ENCODE data around the gene PSMC6.

Gene PSMC6

GRCh38 chr14:52706724-52707706 lies at the start of gene PSMC6:
PSMC6 (plus strand) TSS chr14:52707200; CDS start chr14:52707220, 20 bp downstream.
- DNase-seq: peak; percentile 91

DNA sequence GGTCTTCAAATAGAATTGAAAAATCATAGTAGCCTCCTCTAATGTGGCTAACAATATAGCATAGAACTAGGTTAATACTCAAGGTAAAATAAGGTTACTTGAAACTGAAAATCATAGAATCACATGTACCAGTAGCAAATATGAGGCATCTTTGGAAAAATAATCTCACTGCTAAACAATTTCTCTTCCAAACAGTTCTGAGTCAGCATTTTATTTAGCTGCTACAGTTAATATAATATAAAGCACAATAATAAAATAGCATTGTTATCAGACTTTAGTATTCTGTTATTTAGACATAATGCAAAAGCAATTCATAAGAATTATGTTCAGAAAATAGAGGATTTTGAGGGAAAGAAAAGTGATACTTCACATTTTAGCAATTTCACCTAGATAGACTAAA lies 46.7 kb upstream of the PSMC6 start:
- DNase-seq: no peak

- no peak for DNase-seq
These were observed 46.2 kb upstream of the PSMC6 start for GRCh38 chr14:52660832-52661231.

GRCh38 chr14:52661314-52661713 lies 45.7 kb upstream of the PSMC6 start:
- DNase-seq: no peak

GRCh38 chr14:52663850-52664249 lies 43.1 kb upstream of the PSMC6 start:
- DNase-seq: no peak

DNA sequence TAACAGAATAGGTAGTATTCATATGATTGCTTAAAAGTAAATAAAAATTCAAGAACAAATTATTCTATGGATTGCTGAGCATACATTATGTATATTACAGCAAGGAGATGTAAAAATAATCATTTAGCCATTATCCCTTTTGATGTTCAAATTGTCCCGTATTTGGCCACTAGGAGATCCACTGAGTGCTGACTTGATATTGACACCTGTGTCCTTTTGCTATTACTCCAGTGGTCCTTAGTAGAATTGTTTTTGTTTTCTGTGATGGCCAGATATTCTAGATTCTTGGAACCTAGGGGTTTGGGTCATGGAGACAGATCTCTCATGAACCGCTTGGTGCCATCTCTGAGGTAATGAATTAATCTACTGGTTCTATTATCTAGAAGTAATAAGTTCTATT lies 28.4 kb upstream of the PSMC6 start:
- DNase-seq: no peak

DNA sequence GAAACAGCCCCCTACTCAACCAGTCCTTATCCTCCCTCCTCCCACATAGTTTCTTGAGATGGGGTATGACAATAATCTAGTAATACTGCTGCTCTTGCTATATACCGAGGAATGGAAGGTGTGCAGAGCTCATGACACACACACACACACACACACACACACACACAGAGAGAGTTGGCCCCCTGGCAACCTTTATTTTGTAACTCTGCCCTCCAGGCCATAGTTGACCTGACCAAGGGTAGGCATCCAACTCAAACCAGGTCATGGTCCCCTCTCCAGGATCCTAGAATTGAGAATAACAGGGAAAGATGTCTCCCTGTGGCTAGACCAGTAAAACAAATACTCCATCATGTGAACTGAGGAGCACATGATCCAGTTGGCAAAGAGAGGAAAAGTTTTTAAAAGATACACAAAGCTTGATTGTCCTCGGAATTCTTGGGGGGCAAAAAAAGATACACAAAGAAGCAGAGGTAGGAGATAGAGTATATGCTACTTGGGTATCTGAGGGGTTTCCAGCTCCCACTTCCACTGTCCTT lies 22.9 kb upstream of the PSMC6 start:
- no peak for DNase-seq

- DNase-seq: no peak
These were observed 20.8 kb upstream of the PSMC6 start for GRCh38 chr14:52686176-52686575.

DNA sequence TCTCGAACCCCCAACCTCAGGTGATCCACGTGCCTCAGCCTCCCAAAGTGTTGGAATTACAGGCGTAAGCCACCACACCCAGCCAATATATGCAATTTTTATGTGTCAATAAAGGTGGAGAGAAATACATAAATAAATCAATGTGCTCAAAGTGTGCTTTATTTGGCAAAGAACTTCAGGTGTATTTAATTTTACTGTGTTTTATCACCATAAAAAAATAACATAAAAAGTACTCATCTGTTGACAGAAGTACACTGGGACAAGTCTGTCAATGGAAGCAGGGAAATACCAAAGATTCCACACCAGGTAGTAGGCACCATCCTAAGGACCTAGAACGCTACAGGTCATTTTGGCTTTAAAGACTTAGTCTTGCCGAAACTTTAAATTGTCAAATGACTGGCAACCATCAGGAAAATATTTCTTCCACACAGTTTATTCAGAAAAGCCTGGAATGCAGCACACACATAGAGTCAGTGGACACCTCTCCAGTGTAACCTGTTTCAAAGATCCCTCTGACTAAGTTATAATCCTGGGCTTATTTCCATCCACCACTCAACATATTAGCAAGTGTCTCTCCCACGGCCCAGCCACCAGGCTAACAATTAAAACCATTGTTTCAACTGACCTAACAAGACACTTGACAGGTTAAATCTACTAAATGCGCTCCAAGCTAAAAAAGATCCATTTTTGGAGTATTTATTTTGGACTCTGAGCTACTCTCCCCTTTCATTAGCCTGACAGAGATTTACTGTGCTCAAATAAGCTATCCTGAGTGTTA lies 15.8 kb upstream of the PSMC6 start:
- no peak for DNase-seq

DNA sequence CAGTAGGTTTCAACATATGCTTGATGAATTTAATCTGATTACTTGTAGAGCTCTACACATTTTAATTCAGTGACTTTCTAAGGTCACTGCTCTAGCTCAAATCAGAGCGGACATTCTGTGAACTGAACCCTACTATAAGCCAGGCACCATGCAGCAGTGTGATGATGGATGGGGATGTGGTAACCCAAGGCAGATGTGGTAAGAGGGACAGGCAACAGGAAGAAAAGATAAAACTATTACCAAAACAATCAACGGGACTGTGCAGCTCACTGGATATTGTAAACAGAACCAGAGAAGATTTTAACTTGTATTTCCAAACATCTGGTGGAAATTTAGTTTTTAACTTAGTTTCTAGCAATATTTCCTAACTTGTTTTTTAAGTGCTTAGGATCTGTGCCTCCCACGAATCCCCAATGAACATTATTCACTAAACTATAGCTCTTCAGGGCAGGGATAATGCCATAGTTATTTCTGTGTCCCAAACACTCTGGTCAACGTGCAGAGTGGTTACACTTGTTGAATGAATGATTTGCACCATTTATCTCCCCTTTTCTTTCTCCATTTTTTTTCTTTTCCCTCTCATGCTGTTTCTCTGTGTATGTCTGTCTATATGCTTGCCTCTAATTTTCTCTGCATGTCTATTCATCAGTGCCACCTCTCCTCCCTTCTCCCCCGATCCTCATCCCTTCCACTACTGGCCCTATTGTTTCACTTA lies 14.6 kb upstream of the PSMC6 start:
- no peak for DNase-seq

- DNase-seq: no peak
These were observed 14.0 kb upstream of the PSMC6 start for GRCh38 chr14:52693036-52693435.

- no peak for DNase-seq
These were observed 13.5 kb upstream of the PSMC6 start for GRCh38 chr14:52693532-52693931.

DNA sequence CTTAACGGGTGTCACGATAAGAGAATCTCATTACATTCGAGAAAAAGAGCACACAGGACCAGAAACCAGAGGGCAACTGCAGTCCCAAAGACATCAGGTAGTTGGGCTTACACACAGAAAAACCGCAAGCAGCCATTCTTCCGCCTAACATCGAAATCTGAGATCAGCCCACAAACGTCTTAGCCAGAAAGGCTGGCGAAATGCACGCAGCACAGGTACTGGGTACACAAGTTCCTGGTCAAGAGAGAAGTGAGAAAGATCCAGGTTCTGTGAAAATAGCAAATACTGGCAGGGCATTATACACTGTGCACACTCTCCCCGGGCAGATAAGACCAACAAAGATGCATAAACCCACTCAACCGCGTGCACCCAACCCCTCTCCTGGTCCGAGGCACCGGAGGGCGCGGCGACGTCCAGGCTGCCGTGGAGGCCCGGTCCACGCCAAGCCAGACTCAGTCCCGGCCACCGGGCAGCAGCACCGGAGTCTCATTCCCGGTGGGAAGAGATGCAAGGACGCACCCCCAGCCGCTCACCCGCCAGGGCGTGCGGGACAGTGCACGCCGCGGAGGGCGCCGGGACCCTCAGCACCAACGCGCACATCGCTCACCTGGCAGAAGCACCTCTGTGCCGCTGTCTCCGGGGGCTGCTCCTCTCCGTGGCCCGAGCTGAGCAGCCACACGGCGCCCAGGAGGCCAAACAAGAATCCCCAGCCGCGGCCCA lies 12.1 kb upstream of the PSMC6 start:
- peak; percentile 9 for DNase-seq

DNA sequence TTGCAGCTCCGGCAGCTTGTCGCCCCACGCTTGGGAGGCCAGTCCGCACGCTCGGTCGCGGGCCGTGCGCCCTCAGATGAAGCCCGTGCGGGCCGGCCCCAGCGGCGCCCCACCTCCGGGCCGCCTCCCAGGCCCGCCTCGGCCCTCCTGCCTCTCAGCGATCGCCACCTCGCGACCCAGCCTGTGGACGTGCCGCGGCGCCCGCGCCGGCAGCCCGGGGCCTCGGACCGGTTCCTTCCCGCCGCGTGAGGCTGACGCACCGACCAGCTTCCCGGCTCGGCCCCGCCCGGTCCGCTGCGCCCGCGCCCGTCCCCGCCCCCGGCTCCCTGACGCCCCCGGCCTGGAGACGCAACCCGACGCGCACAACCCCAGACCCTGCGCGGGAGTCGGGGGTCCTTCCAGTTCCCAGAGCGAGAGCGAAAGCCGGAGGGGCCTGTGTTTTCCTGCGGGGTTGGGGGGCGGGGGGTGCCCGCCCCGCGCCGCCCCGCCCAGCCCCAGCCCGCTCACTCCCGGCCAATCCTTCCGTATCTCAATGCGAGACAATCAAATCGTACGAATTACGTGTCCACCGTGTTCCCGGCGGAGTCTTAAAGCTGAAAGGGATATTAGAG lies 11.4 kb upstream of the PSMC6 start, which contains the start of gene ERO1A:
Gene ERO1A, minus strand, starts transcription at position 78 of the 611 bp plus-strand sequence. Its CDS starts 77 bp downstream, at position 1.
- peak; percentile 69 for DNase-seq

DNA sequence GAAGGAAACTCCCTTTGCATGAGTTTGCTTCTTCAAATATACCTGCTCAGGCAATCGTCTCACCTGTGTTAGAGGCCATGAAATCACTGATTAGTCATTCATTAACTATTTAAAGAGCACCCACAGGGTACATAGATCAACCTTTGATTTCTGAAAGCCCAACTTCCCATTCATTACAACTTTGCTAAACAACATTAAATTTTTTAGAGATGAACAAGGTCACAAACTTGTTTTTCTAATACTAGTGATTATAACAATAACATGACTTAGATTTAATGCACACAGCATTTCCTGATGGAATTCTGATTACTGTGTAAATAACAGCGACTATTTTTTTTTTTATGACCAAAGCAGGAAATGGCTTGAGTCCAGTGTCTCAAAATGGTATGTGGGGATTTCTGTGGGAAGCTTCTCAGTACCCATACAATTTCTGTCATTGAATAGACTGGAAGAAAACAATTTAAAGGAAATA lies 6.3 kb upstream of the PSMC6 start:
- DNase-seq: no peak

DNA sequence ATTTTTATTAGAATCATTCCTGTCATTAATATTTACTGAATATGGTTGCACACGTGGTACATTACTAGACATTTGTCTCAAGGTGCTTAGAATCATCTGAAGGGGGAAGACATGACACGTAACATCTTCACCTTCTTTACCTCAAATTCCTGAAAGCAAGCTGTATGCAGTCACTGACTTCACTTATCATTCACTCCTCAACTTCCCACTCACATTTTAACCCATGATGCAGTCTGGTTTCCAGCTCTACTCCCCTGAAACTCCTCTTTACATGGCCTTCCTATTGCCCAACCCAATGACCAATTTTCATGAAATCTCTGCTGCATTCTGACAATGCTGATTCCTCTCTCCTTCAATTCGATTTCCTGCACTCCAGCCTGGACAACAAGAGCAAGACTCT lies 5.8 kb upstream of the PSMC6 start:
- DNase-seq: no peak

DNA sequence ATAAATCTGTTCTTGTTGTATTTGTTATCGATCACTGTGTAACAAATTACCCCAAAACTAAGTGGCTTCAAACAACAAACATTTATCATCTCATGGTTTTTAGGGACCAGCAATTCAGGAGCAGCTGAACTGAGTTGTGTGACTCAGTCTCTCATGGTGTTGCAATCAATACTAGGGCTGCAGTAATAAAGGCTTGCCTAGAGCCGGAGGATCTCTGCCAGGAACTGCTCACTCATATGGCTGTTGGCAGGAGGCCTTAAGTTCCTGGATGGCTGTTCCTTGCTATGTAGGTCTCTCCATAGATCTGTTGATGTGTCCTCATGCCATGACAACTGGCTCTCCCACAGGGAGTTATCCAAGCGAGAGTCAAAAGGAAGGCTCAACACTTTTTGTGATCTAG lies 3.8 kb upstream of the PSMC6 start:
- no peak for DNase-seq

DNA sequence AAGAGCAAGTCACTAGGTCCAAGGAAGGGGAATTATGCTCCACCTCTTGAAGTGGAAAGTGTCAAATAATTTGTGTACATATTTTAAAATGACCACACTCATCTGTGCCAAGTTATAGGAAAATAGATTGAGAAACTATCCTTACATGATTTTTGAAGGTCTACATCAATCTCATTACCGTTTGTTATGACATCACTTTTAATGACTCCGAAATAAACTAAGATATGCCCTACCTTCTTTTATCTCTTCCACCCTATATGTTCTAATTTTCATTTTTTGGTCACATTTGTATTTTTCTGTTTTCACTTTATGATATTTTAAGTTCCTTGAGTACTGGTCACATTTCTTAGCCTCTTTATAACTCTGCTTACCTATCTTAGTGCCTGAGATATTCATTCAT lies 3.3 kb upstream of the PSMC6 start:
- DNase-seq: no peak

- no peak for DNase-seq
These were observed 714 bp upstream of the PSMC6 start for GRCh38 chr14:52706286-52706685.

DNA sequence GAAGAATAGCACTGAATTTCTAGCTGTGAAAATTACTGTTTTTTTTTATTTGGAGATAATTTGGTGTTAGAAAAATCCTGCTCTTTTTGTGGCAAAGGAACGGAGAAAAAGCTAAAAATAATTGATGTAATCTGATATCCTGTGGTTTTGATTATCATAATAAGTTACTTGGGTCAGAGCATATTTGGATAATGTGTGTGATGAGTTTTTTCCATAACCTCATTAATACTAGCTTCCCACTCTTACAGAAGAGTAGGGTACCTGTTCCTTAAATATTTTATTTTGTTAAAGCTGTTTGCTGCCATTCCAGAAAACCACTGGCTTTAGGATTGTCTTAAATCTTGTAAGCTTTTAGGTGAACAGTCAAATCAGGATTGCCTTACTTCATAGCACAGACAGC lies 4.7 kb downstream of the PSMC6 start:
- no peak for DNase-seq

GRCh38 chr14:52716155-52716554 lies 9.2 kb downstream of the PSMC6 start:
- no peak for DNase-seq

Measured in NCI-H1694 treated with DMSO at 0.1 percent for 48 hours (cell line).